ENCODE results near the gene EFNA2.

GRCh38 chr19:1269065-1269477, 16.6 kb upstream of the EFNA2 start, which contains the start of gene CIRBP:
- TF ChIP-seq EP300 (IDR thresholded peaks at IDR 0.05; ENCODE audit: low read depth) (no peak), CTCF (IDR thresholded peaks at IDR 0.05) (no peak)
